ENCODE measurements around the gene CLUH. TPM values are rescaled to one million over a fixed set of nuclear protein-coding genes. Genes with fewer than 3 reads are reported as not detected.

Gene CLUH
- total RNA-seq, 2 donors from 2014 or later, result 36.3 to 65.4 TPM

DNA sequence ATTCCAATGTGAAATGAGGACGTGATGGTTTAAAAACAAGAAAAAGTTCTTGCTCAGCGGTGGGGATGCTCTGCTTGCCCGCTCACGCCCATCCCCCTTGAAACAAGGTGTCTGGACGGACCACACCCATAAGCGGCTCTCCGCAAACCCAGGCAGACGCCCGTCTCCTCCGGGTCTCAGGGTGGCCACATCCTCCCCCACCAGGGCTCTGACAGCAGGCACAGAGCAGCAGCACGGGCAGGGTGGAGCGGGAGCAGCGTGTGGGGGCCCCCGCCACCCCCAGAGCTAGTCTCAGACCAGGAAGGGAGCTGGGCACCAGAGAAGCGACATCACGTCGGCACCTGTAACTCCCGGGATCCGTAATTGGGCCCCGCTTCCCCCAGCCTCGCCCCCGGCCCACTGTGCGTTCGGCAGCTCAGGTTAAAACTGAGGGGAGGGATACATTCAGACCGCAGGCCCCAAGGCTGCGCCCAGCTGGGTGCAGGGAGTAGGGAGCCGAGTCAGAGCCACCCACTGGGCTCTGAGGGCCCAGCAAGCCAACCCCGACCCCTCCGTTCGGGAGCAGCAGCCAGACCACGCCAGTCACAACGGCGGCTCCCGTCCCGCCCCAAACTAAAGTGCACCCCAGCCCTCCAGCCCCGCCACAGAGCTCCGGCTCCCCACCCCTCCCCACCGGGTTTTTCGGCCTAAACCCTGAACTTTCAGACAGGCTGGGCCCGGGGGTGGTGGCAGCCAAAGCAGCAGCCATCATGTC, 22.0 kb downstream of the CLUH start:
- H3K27ac ChIP-seq, result no peak overlapping the region
- DNase-seq (ENCODE audit: low spot score), result no peak
- TF ChIP-seq, protein P1, sequence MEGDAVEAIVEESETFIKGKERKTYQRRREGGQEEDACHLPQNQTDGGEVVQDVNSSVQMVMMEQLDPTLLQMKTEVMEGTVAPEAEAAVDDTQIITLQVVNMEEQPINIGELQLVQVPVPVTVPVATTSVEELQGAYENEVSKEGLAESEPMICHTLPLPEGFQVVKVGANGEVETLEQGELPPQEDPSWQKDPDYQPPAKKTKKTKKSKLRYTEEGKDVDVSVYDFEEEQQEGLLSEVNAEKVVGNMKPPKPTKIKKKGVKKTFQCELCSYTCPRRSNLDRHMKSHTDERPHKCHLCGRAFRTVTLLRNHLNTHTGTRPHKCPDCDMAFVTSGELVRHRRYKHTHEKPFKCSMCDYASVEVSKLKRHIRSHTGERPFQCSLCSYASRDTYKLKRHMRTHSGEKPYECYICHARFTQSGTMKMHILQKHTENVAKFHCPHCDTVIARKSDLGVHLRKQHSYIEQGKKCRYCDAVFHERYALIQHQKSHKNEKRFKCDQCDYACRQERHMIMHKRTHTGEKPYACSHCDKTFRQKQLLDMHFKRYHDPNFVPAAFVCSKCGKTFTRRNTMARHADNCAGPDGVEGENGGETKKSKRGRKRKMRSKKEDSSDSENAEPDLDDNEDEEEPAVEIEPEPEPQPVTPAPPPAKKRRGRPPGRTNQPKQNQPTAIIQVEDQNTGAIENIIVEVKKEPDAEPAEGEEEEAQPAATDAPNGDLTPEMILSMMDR (IDR thresholded peaks at IDR 0.05), result no peak
- H3K4me1 ChIP-seq (ENCODE audit: control insufficient read depth in 1 of 2, low read depth in 2 of 2), result peaks cover 9 to 20% of the 10 kb centered on the region in 2 donors
- no peaks in the 10 kb centered on the region for H3K9me3 ChIP-seq
- H3K27me3 ChIP-seq (replicated peaks; ENCODE audit: insufficient read depth), result no peaks in the 10 kb centered on the region
- H3K36me3 ChIP-seq, result peaks cover 22% of the 10 kb centered on the region
- no peak overlapping the region for H3K4me3 ChIP-seq
- no peak for ATAC-seq (ENCODE audit: insufficient number of reproducible peaks, low FRiP score, low read depth)

DNA sequence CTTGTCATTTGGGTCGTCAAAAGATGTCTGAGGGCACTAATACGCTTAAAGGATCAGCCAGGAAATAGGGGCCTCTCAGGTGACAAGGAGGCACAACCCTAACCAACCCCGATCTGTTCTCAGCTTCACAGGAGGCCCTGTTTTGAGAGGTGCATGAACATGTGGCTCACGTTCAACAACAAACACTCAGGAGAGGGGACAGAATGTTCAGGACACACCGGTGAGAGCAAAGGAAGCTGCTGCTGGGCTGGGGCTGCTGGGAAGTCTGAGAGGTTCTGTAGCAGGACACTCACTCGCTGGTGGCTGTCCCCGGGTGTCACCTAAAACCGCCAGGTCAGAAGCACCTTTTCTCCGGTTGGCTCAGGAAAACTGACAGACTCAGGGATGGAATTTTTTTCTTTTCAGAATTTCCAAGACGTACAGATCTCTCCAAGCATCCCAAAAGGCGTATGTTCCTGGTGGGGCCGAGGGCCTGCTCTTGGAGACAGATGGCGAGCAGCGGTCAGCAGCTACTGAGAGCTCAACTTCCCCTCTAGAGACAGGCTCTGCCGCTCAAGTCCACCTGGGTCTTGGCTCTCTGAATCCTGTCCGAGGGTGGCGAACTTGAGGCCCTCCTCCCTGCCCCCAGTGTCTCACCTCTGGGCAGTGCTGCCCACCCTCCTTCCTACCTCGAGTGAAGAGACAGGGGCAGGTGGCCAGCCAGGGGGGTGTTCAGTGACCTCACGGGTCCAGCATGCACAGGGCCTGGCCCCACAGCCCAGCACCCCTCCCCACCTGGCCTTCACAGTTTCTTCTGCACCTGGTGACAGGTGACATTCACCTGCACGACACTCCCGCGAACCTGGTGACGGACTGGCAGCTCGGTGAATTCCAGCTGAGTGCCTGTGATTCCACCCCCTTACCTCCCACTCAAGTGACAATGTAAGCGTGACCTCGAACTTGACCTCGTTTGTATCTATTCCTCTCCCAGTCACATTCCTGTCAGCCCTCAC, 22.9 kb downstream of the CLUH start:
- Histone ChIP-seq H3K27ac (no peak overlapping the region), H3K27me3 (replicated peaks; ENCODE audit: insufficient read depth) (no peaks in the 10 kb centered on the region), H3K4me3 (no peak overlapping the region), H3K4me1 (ENCODE audit: control insufficient read depth in 1 of 2, low read depth in 2 of 2) (peaks cover 9 to 20% of the 10 kb centered on the region in 2 donors), H3K36me3 (peaks cover 17% of the 10 kb centered on the region), H3K9me3 (no peaks in the 10 kb centered on the region)
- TF ChIP-seq, protein P1 (IDR thresholded peaks at IDR 0.05), result no peak
- no peak for DNase-seq (ENCODE audit: low spot score)
- ATAC-seq (ENCODE audit: insufficient number of reproducible peaks, low FRiP score, low read depth), result no peak

DNA sequence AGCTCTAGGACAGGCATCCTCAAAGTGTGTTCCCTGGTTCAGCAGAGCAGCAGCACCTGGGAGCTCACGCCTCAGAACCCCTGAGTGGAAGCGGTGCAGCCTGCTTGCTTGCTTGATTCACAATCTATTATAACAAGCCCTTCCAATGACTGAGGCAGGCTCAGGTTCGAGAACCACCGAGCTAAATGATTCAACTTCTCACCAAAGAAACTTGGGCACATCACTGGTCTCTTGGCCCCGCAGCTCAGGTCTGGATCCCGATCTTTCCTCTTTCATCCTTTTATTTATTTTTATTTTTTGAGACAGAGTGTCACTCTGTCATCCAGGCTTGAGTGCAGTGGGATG, 24.5 kb downstream of the CLUH start:
- Histone ChIP-seq H3K9me3 (no peaks in the 10 kb centered on the region), H3K27ac (peak overlapping the region; percentile 40 to 45), H3K27me3 (replicated peaks; ENCODE audit: insufficient read depth) (no peaks in the 10 kb centered on the region), H3K36me3 (peaks cover 14% of the 10 kb centered on the region), H3K4me3 (no peak overlapping the region), H3K4me1 (ENCODE audit: control insufficient read depth in 1 of 2, low read depth in 2 of 2) (peaks cover 9 to 20% of the 10 kb centered on the region in 2 donors)
- ATAC-seq (ENCODE audit: insufficient number of reproducible peaks, low FRiP score, low read depth), result no peak
- TF ChIP-seq, protein P1 (IDR thresholded peaks at IDR 0.05), result no peak
- DNase-seq (ENCODE audit: low spot score), result no peak

DNA sequence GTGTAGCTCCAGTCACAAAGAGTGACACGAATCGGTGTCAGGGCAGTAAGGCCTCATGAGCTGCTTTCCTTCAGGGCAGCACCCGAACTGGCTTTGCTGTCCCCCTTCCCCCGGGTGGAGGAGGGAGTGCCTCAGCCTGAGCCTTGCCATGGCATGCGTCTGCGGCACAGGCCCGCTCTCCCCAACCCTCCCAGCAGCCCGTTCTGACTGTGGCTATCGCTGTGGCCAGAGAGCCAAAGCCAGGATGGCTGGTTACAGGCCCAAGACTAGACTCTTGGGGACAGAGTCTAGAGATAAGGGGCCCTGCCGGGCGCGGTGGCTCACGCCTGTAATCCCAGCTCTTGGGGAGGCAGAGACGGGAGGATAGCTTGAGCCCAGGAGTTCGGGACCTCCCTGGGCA, 25.9 kb downstream of the CLUH start:
- Histone ChIP-seq H3K36me3 (peaks cover 22% of the 10 kb centered on the region), H3K4me3 (no peak overlapping the region), H3K27me3 (replicated peaks; ENCODE audit: insufficient read depth) (no peaks in the 10 kb centered on the region), H3K9me3 (no peaks in the 10 kb centered on the region), H3K27ac (no peak overlapping the region), H3K4me1 (ENCODE audit: control insufficient read depth in 1 of 2, low read depth in 2 of 2) (peaks cover 9 to 20% of the 10 kb centered on the region in 2 donors)
- DNase-seq (ENCODE audit: low spot score) (no peak), ATAC-seq (ENCODE audit: insufficient number of reproducible peaks, low FRiP score, low read depth) (no peak)
- TF ChIP-seq, protein P1 (IDR thresholded peaks at IDR 0.05), result no peak

DNA sequence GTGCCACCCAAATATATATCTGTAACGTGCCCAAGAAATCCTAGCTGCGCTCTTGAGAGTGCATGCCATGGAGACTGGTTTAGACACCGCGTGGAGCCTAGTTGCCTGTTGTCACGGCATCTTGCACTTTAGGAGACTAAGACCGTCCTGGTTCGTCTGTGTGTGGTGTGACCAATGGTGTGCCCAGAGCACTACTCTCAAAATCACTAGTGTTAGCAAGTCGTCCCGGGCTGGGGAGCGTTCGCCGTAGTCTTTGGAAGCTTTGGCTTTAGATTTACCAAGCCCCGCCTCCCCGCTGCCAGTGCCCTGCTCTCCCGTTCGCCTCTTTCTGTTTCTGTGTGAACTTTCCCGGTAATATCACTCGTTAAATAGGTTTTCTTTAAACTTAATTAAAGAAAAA, 27.0 kb downstream of the CLUH start:
- H3K9me3 ChIP-seq, result no peaks in the 10 kb centered on the region
- no peak overlapping the region for H3K27ac ChIP-seq
- H3K4me1 ChIP-seq (ENCODE audit: control insufficient read depth in 1 of 2, low read depth in 2 of 2), result peaks cover 9 to 20% of the 10 kb centered on the region in 2 donors
- no peaks in the 10 kb centered on the region for H3K27me3 ChIP-seq (replicated peaks; ENCODE audit: insufficient read depth)
- no peak for ATAC-seq (ENCODE audit: insufficient number of reproducible peaks, low FRiP score, low read depth)
- no peak for DNase-seq (ENCODE audit: low spot score)
- no peak overlapping the region for H3K4me3 ChIP-seq
- TF ChIP-seq, protein P1 (IDR thresholded peaks at IDR 0.05), result no peak
- H3K36me3 ChIP-seq, result peaks cover 26% of the 10 kb centered on the region

Measured in thoracic aorta (tissue), 2 donors.